ENCODE data around the gene UNC13B. TPM values are rescaled to one million over a fixed set of nuclear protein-coding genes. Genes with fewer than 3 reads are reported as not detected.

UNC13B gene
- total and polyA plus RNA-seq, 2 experiments from 2014 or later = 8.7 to 52.1 TPM

DNA sequence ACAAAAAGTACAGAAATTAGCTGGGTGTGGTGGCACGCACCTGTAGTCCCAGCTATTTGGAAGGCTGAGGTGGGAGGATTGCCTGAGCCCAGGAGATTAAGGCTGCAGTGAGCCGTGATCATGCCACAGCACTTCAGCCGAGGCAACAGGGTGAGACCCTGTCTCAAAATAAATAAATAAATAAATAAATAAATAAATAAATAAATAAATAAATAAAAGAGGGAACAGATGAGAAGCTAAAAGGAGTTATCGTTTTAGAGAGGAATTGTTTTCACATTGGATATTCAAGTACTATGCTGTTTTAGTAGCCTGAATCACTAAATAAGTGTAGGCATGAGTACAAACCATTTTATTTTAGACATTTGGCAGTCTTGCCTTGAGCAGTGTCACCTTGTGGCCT, 151.7 kb downstream of the UNC13B start (continued):
- no peak for TF ChIP-seq CREB1 (CRISPR knock-in tag; IDR thresholded peaks at IDR 0.05; ENCODE audit: low read depth)
- TF ChIP-seq, protein P1, sequence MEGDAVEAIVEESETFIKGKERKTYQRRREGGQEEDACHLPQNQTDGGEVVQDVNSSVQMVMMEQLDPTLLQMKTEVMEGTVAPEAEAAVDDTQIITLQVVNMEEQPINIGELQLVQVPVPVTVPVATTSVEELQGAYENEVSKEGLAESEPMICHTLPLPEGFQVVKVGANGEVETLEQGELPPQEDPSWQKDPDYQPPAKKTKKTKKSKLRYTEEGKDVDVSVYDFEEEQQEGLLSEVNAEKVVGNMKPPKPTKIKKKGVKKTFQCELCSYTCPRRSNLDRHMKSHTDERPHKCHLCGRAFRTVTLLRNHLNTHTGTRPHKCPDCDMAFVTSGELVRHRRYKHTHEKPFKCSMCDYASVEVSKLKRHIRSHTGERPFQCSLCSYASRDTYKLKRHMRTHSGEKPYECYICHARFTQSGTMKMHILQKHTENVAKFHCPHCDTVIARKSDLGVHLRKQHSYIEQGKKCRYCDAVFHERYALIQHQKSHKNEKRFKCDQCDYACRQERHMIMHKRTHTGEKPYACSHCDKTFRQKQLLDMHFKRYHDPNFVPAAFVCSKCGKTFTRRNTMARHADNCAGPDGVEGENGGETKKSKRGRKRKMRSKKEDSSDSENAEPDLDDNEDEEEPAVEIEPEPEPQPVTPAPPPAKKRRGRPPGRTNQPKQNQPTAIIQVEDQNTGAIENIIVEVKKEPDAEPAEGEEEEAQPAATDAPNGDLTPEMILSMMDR (conservative IDR thresholded peaks at IDR 0.05; ENCODE audit: low read depth in 2 of 2) = no peak
- TF ChIP-seq NANOG (IDR thresholded peaks at IDR 0.05; ENCODE audit: borderline replicate concordance) = no peak
- no peak for TF ChIP-seq STAT1 (IDR thresholded peaks at IDR 0.05; ENCODE audit: unreplicated experiment)

DNA sequence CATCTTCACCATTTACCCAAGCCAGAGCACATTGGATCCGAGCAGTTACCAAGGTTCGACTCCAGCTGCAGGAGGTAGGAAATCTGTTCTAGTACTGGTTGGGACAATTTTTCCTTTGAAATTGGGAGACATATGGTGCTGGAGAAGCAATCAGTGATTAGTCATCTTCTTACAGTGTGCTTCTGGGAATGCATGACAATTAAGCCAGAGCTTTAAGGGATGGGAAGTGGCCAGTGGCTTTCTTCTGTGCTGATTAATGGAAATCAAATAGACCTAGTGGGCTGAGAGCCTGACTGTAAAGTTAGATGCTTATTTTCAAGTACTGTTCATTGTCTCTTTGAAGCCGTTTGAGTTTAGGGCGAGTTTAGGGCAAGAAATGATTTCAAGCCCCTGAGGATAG, 152.1 kb downstream of the UNC13B start:
- Mint-ChIP-seq H3K36me3 (ENCODE audit: low read depth) (peaks cover 13% of the 10 kb centered on the region; the same call in 2 of the 3 replicates), H3K4me3 (no peak overlapping the region), H3K4me1 (no peaks in the 10 kb centered on the region), H3K27ac (no peak overlapping the region; the same call in 1 of the 2 replicates), H3K27me3 (ENCODE audit: insufficient read depth, low read depth, poor library complexity) (no peaks in the 10 kb centered on the region), H3K9me3 (peaks cover 4% of the 10 kb centered on the region; the same call in 2 of the 3 replicates)
- ATAC-seq (no peak), DNase-seq (ENCODE audit: low spot score) (peak; percentile 8)
- peaks cover 3% of the 10 kb centered on the region; the same call in 1 of the 2 replicates for H3K9me2 ChIP-seq (ENCODE audit: insufficient read depth)
- no peaks in the 10 kb centered on the region for H3K36me3 ChIP-seq (ENCODE audit: insufficient read depth)
- no peak overlapping the region for H3K27ac ChIP-seq (ENCODE audit: low read depth)
- no peaks in the 10 kb centered on the region for H3K4me1 ChIP-seq (ENCODE audit: insufficient read depth)
- H3F3A ChIP-seq (replicated peaks; ENCODE audit: low read depth) = no peaks in the 10 kb centered on the region
- H4K20me1 ChIP-seq (replicated peaks; ENCODE audit: insufficient read depth) = peaks cover 7% of the 10 kb centered on the region; the same call in 1 of the 2 replicates
- no peaks in the 10 kb centered on the region for H3K79me2 ChIP-seq (replicated peaks; ENCODE audit: insufficient read depth)
- H3K4me2 ChIP-seq = no peak overlapping the region
- H3K27me3 ChIP-seq (ENCODE audit: insufficient read depth) = no peaks in the 10 kb centered on the region
- no peak overlapping the region for H2AFZ ChIP-seq
- no peak overlapping the region for H3K4me3 ChIP-seq
- TF ChIP-seq CREB1 (CRISPR knock-in tag; IDR thresholded peaks at IDR 0.05; ENCODE audit: low read depth) (no peak), JUNB (IDR thresholded peaks at IDR 0.05; ENCODE audit: unreplicated experiment) (no peak), STAT1 (IDR thresholded peaks at IDR 0.05; ENCODE audit: unreplicated experiment) (no peak), POLR2AphosphoS5 (IDR thresholded peaks at IDR 0.05; ENCODE audit: low read depth) (no peak), NANOG (IDR thresholded peaks at IDR 0.05; ENCODE audit: borderline replicate concordance) (no peak)
- TF ChIP-seq, protein P2, sequence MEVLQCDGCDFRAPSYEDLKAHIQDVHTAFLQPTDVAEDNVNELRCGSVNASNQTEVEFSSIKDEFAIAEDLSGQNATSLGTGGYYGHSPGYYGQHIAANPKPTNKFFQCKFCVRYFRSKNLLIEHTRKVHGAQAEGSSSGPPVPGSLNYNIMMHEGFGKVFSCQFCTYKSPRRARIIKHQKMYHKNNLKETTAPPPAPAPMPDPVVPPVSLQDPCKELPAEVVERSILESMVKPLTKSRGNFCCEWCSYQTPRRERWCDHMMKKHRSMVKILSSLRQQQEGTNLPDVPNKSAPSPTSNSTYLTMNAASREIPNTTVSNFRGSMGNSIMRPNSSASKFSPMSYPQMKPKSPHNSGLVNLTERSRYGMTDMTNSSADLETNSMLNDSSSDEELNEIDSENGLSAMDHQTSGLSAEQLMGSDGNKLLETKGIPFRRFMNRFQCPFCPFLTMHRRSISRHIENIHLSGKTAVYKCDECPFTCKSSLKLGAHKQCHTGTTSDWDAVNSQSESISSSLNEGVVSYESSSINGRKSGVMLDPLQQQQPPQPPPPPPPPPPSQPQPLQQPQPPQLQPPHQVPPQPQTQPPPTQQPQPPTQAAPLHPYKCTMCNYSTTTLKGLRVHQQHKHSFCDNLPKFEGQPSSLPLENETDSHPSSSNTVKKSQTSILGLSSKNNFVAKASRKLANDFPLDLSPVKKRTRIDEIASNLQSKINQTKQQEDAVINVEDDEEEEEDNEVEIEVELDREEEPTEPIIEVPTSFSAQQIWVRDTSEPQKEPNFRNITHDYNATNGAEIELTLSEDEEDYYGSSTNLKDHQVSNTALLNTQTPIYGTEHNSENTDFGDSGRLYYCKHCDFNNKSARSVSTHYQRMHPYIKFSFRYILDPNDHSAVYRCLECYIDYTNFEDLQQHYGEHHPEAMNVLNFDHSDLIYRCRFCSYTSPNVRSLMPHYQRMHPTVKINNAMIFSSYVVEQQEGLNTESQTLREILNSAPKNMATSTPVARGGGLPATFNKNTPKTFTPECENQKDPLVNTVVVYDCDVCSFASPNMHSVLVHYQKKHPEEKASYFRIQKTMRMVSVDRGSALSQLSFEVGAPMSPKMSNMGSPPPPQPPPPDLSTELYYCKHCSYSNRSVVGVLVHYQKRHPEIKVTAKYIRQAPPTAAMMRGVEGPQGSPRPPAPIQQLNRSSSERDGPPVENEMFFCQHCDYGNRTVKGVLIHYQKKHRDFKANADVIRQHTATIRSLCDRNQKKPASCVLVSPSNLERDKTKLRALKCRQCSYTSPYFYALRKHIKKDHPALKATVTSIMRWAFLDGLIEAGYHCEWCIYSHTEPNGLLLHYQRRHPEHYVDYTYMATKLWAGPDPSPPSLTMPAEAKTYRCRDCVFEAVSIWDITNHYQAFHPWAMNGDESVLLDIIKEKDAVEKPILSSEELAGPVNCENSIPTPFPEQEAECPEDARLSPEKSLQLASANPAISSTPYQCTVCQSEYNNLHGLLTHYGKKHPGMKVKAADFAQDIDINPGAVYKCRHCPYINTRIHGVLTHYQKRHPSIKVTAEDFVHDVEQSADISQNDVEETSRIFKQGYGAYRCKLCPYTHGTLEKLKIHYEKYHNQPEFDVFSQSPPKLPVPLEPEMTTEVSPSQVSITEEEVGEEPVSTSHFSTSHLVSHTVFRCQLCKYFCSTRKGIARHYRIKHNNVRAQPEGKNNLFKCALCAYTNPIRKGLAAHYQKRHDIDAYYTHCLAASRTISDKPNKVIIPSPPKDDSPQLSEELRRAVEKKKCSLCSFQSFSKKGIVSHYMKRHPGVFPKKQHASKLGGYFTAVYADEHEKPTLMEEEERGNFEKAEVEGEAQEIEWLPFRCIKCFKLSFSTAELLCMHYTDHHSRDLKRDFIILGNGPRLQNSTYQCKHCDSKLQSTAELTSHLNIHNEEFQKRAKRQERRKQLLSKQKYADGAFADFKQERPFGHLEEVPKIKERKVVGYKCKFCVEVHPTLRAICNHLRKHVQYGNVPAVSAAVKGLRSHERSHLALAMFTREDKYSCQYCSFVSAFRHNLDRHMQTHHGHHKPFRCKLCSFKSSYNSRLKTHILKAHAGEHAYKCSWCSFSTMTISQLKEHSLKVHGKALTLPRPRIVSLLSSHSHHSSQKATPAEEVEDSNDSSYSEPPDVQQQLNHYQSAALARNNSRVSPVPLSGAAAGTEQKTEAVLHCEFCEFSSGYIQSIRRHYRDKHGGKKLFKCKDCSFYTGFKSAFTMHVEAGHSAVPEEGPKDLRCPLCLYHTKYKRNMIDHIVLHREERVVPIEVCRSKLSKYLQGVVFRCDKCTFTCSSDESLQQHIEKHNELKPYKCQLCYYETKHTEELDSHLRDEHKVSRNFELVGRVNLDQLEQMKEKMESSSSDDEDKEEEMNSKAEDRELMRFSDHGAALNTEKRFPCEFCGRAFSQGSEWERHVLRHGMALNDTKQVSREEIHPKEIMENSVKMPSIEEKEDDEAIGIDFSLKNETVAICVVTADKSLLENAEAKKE (CRISPR knock-in tag; IDR thresholded peaks at IDR 0.05) = no peak
- TF ChIP-seq, protein P1 (conservative IDR thresholded peaks at IDR 0.05; ENCODE audit: low read depth in 2 of 2) = no peak
- TF ChIP-seq, protein P3, sequence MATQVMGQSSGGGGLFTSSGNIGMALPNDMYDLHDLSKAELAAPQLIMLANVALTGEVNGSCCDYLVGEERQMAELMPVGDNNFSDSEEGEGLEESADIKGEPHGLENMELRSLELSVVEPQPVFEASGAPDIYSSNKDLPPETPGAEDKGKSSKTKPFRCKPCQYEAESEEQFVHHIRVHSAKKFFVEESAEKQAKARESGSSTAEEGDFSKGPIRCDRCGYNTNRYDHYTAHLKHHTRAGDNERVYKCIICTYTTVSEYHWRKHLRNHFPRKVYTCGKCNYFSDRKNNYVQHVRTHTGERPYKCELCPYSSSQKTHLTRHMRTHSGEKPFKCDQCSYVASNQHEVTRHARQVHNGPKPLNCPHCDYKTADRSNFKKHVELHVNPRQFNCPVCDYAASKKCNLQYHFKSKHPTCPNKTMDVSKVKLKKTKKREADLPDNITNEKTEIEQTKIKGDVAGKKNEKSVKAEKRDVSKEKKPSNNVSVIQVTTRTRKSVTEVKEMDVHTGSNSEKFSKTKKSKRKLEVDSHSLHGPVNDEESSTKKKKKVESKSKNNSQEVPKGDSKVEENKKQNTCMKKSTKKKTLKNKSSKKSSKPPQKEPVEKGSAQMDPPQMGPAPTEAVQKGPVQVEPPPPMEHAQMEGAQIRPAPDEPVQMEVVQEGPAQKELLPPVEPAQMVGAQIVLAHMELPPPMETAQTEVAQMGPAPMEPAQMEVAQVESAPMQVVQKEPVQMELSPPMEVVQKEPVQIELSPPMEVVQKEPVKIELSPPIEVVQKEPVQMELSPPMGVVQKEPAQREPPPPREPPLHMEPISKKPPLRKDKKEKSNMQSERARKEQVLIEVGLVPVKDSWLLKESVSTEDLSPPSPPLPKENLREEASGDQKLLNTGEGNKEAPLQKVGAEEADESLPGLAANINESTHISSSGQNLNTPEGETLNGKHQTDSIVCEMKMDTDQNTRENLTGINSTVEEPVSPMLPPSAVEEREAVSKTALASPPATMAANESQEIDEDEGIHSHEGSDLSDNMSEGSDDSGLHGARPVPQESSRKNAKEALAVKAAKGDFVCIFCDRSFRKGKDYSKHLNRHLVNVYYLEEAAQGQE (IDR thresholded peaks at IDR 0.05; ENCODE audit: unreplicated experiment) = no peak
- TF ChIP-seq, protein P4, sequence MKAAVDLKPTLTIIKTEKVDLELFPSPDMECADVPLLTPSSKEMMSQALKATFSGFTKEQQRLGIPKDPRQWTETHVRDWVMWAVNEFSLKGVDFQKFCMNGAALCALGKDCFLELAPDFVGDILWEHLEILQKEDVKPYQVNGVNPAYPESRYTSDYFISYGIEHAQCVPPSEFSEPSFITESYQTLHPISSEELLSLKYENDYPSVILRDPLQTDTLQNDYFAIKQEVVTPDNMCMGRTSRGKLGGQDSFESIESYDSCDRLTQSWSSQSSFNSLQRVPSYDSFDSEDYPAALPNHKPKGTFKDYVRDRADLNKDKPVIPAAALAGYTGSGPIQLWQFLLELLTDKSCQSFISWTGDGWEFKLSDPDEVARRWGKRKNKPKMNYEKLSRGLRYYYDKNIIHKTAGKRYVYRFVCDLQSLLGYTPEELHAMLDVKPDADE (IDR thresholded peaks at IDR 0.05) = no peak
